Stomach (tissue), 4 donors: ENCODE data around the gene PAK1IP1.

Experiments
- EP300 ChIP-seq: sonication (generic); formaldehyde crosslinking; IDR thresholded peaks from one replicate; pipeline ENCODE4 v1.6.1; 2017; ENCODE audit warnings: antibody characterized with exemption
- TF ChIP-seq, protein P1 (sequence below), 7 experiments: fragments of 450-650 bp in 4 of 7; fragments of 200-600 bp in 3 of 7; sonication (generic) in 3 of 7; IDR thresholded peaks; one replicate each; pipeline ENCODE4 v1.5.1; 2016 to 2019; ENCODE audit warnings: antibody characterized with exemption in 7 of 7, control low read depth in 2 of 7, mild to moderate bottlenecking in 1 of 7

- TF ChIP-seq, protein P1, sequence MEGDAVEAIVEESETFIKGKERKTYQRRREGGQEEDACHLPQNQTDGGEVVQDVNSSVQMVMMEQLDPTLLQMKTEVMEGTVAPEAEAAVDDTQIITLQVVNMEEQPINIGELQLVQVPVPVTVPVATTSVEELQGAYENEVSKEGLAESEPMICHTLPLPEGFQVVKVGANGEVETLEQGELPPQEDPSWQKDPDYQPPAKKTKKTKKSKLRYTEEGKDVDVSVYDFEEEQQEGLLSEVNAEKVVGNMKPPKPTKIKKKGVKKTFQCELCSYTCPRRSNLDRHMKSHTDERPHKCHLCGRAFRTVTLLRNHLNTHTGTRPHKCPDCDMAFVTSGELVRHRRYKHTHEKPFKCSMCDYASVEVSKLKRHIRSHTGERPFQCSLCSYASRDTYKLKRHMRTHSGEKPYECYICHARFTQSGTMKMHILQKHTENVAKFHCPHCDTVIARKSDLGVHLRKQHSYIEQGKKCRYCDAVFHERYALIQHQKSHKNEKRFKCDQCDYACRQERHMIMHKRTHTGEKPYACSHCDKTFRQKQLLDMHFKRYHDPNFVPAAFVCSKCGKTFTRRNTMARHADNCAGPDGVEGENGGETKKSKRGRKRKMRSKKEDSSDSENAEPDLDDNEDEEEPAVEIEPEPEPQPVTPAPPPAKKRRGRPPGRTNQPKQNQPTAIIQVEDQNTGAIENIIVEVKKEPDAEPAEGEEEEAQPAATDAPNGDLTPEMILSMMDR (IDR thresholded peaks at IDR 0.05) = no peak
- no peak for TF ChIP-seq EP300
Observed at GRCh38 chr6:10730254-10730653, 35.5 kb downstream of the PAK1IP1 start.
